ENCODE measurements around the gene PNMA1.
A peak's percentile ranks its signal among the peaks of the same experiment; 100 is the strongest.

The PNMA1 gene

DNA sequence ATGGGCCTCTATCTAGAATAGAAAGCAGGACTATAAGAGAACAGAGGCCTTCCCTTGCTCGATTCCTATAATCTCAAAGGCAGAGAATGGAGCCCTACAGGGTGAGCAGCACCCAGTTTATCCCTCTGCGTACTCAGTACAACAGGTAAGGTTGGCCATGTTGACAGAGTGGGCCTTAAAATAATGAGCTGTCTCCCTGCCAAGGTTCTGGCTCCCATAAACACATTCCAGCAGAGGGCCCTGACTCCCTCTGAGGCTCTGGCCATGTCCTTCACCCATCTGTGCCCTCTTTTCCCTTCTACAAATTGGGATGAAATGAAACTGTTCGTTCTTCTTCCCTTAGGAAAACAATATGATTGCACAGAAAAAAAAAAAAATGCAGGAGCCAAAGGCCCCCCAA, 16.9 kb upstream of the PNMA1 start:
- TF ChIP-seq, protein P1, sequence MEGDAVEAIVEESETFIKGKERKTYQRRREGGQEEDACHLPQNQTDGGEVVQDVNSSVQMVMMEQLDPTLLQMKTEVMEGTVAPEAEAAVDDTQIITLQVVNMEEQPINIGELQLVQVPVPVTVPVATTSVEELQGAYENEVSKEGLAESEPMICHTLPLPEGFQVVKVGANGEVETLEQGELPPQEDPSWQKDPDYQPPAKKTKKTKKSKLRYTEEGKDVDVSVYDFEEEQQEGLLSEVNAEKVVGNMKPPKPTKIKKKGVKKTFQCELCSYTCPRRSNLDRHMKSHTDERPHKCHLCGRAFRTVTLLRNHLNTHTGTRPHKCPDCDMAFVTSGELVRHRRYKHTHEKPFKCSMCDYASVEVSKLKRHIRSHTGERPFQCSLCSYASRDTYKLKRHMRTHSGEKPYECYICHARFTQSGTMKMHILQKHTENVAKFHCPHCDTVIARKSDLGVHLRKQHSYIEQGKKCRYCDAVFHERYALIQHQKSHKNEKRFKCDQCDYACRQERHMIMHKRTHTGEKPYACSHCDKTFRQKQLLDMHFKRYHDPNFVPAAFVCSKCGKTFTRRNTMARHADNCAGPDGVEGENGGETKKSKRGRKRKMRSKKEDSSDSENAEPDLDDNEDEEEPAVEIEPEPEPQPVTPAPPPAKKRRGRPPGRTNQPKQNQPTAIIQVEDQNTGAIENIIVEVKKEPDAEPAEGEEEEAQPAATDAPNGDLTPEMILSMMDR (IDR thresholded peaks at IDR 0.05): no peak
- DNase-seq (ENCODE audit: low spot score): no peak
- Histone ChIP-seq H3K4me3 (no peak overlapping the region), H3K27ac (peak overlapping the region in 1 of 2 donors; percentile 19)

DNA sequence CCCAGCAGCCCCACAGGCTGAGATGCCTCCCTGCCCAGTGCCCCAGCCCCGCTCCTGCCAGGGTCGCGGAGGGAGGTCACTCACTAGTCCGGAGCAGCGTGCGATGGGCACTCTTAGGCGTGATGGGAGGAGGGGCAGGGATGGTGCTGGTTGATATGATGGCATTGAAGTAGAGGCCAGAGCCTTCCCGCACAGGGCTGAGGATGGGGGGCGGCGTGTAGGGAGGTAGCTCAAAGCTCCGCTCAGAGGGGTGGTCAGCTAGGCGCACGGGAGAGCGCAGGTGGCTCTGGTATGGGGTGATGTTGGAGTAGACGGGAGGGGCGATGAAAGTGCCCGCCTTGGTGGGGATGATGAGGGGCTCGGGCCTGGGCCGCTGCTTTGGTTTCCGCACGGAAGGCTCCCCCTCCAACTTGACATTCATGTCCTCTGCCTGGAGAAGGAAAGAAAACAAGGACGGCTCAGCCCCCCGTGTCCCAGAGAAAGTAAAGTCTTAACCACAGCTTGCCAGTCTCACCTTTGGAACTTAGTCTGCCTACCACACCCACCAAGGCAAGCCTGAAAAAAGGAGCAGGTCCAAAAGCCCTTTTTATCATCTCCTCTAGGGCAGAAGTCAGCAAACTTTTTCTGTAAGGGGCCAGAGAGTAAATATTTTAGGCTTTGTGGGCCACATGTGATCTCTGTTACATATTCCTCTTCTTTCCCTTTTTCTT, 15.5 kb upstream of the PNMA1 start:
- no peak overlapping the region for H3K4me3 ChIP-seq
- DNase-seq (ENCODE audit: low spot score): no peak
- TF ChIP-seq, protein P1 (IDR thresholded peaks at IDR 0.05): no peak
- H3K27ac ChIP-seq: peak overlapping the region; percentile 30 to 62

DNA sequence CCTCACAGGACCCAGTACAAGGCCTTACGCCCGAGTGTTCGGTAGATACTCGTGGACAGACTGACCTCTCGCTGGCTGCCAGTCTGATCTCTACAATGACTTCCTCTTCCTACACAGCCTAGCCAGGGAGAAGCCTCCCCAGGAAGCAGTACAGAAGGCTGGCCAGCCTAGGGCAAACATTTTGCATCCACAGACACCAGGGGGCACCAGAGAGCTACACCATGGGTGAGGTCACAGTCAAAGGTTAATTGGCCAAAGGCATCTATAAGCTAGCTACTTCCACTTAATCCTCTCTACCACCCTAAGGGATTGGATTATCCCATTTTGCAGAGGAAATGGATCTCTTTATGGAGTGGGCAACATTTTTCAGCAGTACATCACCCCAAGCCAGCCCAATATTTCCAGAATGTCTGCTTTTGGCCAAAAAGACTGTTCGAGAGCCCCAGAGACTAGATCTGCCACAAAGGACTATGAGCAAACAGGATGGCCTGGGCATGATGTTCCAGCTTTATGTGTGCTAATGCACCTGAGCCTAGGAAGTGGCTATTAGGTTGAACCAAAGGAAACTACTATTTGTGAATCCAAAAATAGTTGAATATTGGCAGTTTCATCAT, 14.6 kb upstream of the PNMA1 start:
- Histone ChIP-seq H3K4me3 (no peak overlapping the region), H3K27ac (peak overlapping the region; percentile 30 to 52)
- peak; percentile 87 for DNase-seq (ENCODE audit: low spot score)

DNA sequence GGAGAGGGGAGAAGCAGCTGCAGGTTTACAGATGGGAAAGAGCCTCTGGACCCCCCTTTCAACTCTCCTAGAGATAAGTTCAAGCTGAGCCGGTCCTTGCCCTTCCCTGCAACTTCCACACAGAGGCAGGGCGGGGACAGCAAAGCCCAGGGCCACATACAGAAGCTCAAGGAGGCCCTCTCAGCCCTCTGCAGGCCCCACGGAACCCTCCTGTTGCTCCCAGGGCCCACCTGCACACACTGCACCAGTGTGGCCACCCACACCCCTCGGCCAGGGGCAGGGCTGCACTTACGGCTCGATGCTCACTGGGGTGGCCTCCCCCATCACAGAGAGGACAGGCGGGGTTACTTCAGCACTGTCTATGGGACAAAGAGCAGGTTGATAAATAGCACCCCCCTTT, 13.0 kb upstream of the PNMA1 start:
- H3K27ac ChIP-seq: peak overlapping the region; percentile 75 to 91
- H3K4me3 ChIP-seq: no peak overlapping the region
- peak; percentile 35 for DNase-seq (ENCODE audit: low spot score)
- TF ChIP-seq, protein P1 (IDR thresholded peaks at IDR 0.05): no peak

More for the DNA sequence above, 14.6 kb upstream of the PNMA1 start:
- TF ChIP-seq, protein P1 (IDR thresholded peaks at IDR 0.05): peak; percentile 87

DNA sequence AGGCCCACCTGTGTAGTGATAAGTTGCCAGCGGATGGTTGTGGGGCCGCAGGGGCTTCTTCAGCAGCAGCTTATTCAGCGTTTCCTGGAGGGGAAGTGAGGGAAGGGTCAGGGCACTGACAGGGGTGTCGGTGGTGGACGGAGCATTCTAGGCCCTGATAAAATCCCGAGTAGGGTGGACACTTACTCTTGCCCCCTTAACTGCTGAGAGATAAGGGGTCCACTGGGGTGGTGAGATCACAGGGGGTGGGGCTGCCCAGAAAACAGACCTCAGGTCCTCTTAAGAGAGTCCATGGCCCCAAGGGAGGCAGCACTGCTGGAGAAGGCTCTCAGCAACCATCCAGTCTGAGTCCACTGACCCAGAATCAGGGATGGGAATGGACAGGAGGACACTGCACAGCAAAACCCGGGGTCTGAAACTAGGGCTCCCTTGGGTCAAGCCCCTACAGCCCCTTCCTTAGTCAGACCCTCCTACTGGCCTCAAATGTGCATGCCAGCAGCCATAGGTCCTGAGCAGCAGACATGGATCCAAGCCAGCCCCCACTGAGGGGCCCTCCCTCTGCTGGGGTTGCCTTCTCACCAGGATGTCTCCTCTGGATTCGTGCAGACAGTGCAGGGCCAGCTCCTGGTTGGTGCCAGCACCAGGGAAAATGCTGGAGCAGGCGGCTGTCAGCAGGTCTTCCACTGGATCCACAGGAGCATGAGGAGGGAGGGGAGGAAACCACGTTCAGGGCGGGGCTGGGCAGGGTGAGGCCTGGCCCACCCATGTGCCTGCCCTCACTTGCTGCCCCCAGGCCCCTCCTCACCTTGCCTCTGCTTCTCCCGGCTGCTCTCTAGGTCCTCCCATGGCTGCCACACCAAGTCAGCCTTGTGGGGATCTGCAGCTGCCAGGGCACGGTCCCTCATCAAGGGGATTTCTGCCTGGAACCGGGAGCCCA, 12.1 kb upstream of the PNMA1 start:
- peak overlapping the region; percentile 75 to 91 for H3K27ac ChIP-seq
- peak; percentile 69 for DNase-seq (ENCODE audit: low spot score)
- no peak overlapping the region for H3K4me3 ChIP-seq
- TF ChIP-seq, protein P1 (IDR thresholded peaks at IDR 0.05): no peak

DNA sequence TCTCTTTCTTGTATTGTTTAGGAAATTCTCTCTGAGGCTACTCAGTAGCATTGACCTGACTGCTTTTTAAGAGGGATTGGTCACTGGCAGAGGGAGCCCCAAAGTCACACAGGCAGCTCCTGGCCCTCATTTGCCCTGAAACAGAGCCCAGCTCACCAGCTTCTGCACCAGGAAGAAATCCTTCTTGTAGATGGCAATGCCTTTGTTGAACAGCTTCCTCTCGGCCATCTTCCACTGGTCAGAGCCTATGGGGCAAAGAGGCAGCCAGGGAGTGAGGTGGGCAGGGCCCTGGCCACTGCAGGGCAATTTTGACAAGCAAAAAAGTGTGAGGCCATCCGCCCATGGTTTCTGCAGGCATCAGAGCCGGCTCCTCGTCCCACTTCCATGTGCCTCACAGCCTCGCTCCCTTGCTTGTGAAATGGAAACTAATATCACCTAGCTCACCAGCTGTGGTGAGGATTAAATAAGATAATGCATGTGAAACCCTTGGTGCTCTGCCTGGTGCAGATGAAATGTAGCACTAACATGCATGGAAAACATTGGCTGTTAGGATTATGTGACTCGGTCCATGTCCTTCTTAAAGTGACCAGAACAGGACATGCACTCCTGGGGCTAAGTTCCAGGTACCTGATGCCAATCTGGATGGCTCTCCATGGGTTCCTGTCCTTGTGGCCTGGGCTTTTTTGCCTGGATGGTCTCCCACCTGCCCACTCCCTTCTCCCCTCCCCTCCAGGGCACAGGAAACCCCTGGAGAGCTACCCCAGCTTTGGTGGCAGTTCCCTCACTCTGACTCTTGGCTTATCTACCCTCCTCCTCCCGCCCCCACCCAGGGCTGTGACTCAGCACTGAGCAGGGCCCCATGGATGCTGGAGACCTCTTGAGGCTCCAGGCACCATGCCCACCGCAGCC, 11.2 kb upstream of the PNMA1 start:
- Histone ChIP-seq H3K27ac (peak overlapping the region; percentile 75 to 91), H3K4me3 (no peak overlapping the region)
- TF ChIP-seq, protein P1 (IDR thresholded peaks at IDR 0.05): no peak
- DNase-seq (ENCODE audit: low spot score): no peak

All from coronary artery (tissue), 2 donors.